Activated effector memory CD4-positive, alpha-beta T cell treated with anti-CD3 and anti-CD28 coated beads, Interleukin-2, amount 50 U/mL, for 16 hours (primary cell): ENCODE measurements around the gene MTCL1.
A peak's percentile ranks its signal among the peaks of the same experiment; 100 is the strongest.
"Not testable (repeated sequence)": the region's sequence is repeated elsewhere in the genome, so short reads cannot be mapped to it uniquely, and the experiment has no call there.

ENCODE experiments used
- DNase-seq: peaks from one replicate; pipeline ENCODE4 v3.0.0-alpha.2; 2020

The MTCL1 gene

DNA sequence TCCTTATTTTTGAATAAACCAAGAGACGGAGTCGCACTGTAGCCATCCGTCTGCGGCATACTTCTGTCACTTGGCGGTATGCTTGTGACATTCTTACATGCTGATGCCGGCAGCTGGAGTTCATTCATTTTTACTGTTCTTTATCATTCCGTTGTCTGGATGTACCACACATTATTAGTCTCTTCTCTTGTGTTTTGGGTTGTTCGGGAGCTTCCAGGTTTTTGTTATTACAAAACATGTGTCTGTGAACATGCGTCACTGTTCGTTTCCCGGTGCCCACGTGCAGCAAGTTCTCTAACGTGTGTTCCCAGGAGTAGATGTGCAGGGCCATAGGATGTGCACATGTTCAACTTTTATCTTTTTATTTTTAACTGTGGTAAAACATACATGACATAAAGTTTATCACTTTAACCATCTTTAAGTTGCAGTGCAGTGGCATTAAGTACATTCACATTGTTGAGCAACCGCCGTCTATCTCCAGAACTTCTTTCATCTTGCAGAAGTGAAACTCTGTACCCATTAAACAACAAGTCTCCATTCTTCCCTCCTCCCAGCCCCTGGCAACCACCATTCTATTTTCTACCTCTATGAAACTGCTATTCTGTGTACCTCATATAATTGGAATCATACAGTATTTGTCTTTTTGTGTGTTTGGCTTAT lies 40.1 kb downstream of the MTCL1 start:
- no peak for DNase-seq

GRCh38 chr18:8747440-8747937 lies 42.1 kb downstream of the MTCL1 start:
- DNase-seq, result no peak

DNA sequence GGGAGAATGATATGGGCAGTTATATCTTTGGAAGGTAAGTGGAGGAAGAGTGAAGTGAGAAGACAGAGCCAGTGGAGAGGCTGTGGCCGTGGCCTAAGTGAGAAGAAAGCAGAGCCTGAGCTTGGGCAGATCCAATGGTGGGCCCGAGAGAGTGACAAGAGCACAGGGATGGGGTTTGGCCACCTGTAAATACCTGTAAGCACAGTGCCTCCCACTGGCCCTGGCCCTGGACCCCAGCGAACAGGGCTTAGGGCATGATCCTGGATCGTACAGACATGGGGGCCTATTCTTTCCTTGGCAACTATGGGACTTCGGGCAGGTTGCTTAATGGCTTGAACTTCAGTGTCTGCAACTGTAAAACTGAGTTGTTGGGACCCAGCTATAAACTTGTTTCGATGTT lies 44.1 kb downstream of the MTCL1 start:
- no peak for DNase-seq

DNA sequence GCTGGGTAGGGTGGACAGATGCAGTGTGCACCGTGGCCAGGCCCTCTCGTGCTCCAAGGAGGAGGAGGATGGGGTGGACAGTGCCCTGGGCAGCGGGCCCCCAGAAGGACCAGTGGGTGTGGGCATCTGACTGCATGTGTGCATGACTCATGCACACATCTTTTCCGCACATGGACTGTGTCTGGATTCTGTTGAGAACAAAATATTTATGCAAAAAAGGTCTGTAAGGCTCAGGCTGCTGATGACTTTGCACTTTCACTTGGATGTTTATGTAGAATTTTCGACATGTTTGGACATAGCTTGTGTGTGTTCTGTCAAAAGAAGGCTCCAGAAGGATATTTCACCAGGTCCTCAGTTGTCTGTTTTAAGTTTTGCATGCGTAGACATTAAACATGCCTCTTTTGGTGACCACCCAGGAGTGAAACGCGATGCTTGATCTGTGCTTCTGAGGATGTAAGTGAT lies 45.6 kb downstream of the MTCL1 start:
- no peak for DNase-seq

DNA sequence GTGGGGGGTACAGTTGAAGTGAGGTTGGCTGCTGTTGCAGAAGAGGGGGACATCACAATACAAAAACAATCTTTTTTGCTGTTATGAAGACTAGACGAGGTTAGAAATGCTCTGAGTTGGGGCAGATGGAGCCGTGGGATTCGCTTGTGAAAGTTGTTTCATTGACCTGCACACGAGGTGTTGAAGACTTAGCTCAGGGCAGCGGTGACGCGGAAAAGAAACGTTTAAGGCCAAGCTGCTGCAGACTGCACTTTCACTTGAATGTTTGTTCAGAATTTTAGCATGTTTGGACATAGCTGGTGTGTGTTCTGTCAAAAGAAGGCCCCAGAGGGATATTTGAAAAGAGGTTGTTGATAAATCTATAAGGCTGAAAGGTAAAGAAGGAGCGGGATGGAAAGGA lies 46.3 kb downstream of the MTCL1 start:
- DNase-seq, result no peak

DNA sequence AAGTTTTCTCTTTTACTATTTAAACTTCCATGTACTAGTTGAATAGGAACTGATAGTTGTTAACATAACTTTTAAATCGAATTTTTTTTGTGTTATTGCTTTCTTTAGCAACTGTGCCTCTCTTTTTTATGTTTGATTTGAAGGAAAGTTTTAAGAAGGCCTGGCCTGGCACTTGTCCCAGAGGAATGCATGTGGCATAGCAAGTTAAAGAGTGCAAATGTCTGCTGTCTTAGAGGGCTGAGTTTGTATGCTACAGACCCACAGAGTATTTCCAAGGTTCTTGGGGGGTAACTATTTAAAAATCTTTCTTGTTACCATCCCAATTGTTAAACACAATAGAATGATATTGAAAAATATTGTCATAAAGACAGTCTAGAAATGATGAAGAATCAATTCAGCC lies 47.0 kb downstream of the MTCL1 start:
- DNase-seq, result no peak

DNA sequence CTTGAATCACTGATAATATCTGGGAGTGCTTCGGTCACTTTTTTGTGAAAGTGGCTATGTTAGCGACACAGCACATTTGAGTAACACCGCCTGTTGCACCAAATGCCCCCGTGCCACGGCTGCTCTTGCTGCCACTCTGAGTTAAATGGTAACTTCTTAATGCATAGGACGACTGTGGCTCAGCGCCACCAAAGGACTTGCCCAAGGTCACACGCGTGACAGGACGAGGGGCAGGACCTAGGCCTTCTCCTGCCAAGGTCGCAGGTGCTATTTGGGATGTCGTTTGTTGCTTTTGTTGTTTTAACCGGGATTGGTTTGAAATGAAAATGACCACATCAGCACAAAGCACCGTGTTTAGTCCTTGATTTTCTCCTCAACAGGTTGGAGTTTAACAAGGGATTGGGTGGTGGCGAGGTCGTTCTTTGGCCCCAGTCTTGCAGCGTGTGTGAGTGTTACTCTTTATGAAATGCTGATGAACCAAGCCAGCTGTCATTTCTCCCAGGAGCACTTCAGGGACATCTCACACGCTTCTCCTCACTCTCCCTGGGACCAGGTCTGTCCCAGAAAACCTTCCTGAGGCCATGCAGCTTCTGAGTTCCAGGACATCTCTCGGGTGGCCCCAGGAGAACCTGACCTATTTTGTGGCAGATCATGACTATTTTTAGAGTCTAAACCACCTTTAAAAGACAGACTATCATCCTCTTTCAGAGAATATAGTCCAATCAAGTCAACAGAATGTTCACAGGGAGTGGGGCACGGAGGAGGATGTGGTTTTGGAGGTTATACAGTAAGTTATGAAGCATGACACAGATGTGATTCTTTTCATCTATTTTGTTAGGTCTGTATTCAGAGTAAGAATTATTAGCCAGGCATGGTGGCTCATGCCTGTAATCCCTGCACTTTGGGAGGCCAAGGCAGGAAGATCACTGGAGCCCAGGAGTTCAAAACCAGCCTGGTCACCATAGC lies 49.9 kb downstream of the MTCL1 start:
- DNase-seq, result peak; percentile 74

DNA sequence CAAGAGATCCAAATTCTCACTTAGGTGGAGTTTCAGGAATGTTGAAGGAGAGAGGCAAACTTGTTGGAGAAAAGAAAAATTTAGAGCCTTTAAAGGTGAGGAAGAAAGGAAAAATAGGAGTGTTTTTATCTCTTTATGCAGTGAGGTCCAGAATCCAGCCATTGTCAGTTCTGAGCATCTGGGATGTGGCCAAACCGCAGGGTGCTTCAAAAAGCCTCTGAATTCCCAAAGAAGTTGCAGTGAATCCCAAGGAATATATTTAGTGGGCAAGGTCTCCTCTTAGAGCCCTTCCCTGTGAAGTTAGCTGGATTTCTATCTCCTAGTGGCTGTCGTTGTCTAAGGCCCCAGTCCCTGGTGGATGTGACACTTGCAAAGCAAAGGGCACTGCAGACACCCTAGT lies 51.2 kb downstream of the MTCL1 start:
- no peak for DNase-seq

- no peak for DNase-seq
Measured at GRCh38 chr18:8757396-8757997, 52.1 kb downstream of the MTCL1 start.

DNA sequence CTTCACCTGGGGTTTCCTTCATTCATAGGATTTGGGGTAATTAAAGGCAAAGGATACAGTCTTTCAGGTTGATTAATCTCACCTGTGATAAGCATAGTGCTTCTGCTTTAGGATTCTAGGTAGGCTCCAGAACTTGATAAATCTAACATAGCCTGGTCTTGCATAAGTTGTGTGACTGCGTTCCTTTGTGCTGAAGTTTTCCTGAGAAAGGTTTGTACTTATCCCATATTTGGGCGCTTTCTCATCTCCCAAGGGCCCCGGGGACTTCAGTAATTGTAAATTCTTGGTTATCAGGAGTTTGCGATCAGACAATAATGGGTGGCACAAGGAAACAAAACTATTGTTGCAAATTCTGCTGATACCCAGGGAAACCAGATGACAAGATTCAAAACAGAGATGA lies 53.1 kb downstream of the MTCL1 start:
- no peak for DNase-seq

GRCh38 chr18:8760984-8761383 lies 55.6 kb downstream of the MTCL1 start:
- no peak for DNase-seq

- not testable (repeated sequence) for DNase-seq
Measured at GRCh38 chr18:8761535-8761934, 56.2 kb downstream of the MTCL1 start.

- no peak for DNase-seq
Measured at GRCh38 chr18:8762968-8763367, 57.6 kb downstream of the MTCL1 start.

DNA sequence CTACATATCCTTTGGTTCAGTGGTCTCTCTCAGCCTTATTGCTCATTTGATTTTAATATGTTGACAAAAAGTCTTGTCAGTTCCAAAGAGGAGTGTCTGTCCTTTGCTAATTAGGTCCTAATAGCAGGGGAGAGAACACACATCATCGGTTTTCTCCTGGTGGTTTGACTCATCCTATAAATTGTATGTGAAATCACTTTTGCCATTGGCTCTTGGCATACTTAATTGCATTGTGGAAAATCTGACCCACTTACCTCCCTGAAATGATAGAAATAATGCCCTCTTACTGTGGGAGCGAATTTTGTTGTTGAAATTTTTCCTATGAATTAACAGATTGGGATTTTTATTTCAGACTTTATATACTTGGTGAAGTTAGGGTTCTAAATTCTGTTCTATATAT lies 58.3 kb downstream of the MTCL1 start:
- DNase-seq, result no peak

DNA sequence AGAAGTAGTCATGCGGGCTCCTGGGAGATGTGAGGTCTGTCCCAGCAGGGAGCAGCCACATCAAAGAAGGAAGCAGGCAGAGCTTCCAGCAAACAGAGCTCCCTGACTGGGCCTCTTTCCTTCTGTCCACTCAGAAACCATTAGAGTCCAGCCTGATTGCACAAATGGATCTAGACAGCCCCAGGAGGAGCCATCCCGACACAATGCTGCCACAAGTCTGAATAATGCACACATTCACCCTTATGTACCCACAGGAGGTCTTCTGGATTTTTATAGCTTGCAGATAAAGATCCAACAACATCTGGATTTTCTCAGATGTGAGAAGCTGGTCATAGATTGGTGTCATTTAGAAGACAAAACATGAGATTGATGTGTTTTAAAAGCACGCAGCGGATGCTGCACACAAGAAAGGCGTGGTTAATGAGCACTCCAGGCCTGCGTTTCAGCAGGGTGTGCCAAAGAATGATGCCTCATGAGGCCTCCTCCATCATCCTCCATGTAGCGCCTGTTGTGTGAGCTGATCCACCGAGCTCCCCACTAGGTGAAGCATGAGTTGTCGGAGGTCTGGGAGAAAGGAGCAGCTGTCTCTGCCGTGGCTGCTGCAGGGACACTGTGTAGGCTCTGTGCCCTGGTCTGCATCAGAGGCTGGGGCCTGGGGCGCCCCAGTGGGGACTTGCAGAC lies 60.6 kb downstream of the MTCL1 start:
- DNase-seq, result no peak

- DNase-seq, result no peak
Measured at GRCh38 chr18:8766559-8767293, 61.4 kb downstream of the MTCL1 start.

GRCh38 chr18:8767340-8767739 lies 62.0 kb downstream of the MTCL1 start:
- DNase-seq, result no peak

GRCh38 chr18:8769509-8770095 lies 64.2 kb downstream of the MTCL1 start:
- no peak for DNase-seq

DNA sequence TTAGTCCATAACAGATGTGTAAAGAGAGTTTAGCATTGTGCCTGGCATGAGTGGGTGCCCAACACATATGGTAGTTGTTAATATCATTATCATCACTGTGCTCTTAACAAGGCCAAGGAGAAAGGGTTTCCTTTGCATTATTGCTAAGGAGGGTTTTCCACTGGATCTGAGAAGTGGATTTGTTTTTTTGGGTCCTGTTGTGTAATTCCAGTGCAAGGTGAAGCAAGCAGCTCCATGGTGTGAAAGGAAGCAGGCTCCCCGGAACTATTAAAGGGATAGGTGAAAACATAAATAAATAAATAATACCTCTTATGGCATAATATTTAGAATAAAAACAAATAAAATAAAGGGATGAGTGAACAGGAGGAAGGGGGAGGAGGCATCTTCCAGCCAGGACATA lies 65.3 kb downstream of the MTCL1 start:
- no peak for DNase-seq

GRCh38 chr18:8771930-8772329 lies 66.6 kb downstream of the MTCL1 start:
- DNase-seq, result no peak

DNA sequence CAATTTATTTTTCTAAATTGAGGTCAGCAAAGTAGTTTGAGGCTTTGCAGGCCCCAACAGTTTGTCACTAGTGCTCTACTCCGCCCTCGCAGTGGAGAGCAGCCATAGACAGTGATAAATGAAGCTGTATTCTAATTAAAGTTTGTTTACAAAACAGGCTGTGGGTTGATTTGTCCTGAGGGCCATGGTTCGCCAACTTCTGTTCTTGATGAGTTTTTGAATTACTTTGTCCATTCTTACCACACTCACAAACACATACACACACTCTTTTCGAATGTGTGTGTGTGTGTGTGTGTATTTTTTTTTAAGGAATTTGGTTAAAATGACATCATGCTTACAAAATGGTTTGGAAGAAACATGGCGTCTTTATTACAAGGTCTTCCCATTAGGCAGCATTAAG lies 68.6 kb downstream of the MTCL1 start:
- DNase-seq, result no peak
